CD4-positive, alpha-beta T cell treated with Interleukin-4 for 1 hour (primary cell): ENCODE results near the gene HOXD10.

Experiments used
- DNase-seq, 2 donors: peaks; one replicate each; pipeline ENCODE4 v3.0.0-alpha.2; 2020 to 2022

Gene HOXD10

GRCh38 chr2:176096243-176096985 is 20.2 kb upstream of the HOXD10 start:
- no peak for DNase-seq

- DNase-seq, result peak; percentile 52 to 61
Measured at GRCh38 chr2:176096986-176097819, 19.4 kb upstream of the HOXD10 start.

DNA sequence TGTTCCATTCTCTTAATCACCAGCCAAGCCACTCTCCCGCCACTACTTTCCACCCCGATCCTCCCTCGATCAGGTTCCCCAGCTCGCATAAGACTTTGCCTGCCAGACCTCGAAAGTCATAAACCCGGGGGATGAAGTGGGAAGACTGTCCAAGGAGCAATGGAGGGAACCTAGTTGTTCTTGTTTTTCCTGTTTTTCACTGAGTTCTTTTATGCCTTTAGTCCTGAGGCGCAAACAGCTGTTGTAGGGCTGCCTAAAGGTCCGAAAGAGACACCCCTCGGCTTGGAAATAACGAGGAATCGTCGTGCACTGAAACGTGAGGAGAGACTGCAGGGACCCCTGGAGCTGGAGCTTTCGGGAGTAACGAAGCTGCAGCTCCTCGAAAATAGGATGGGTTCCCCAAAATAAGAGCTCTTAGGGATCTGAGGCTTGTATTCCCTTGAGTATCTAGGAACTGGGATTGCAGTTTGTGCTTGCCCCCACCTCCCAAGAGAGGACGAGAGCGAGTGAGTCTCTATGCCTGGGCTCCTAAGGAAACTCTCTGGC is 18.7 kb upstream of the HOXD10 start:
- DNase-seq, result no peak

- peak in 1 of 2 donors; percentile 6 for DNase-seq
Measured at GRCh38 chr2:176098366-176099158, 18.0 kb upstream of the HOXD10 start.

GRCh38 chr2:176099159-176099727 is 17.3 kb upstream of the HOXD10 start:
- DNase-seq, result peak in 1 of 2 donors; percentile 2

- peak in 1 of 2 donors; percentile 1 for DNase-seq
Measured at GRCh38 chr2:176099728-176100546, 16.6 kb upstream of the HOXD10 start, which contains the start of gene HOXD12. TSS of gene HOXD12 (plus strand) at chr2:176099795. CDS start at chr2:176099802, 7 bp downstream.

DNA sequence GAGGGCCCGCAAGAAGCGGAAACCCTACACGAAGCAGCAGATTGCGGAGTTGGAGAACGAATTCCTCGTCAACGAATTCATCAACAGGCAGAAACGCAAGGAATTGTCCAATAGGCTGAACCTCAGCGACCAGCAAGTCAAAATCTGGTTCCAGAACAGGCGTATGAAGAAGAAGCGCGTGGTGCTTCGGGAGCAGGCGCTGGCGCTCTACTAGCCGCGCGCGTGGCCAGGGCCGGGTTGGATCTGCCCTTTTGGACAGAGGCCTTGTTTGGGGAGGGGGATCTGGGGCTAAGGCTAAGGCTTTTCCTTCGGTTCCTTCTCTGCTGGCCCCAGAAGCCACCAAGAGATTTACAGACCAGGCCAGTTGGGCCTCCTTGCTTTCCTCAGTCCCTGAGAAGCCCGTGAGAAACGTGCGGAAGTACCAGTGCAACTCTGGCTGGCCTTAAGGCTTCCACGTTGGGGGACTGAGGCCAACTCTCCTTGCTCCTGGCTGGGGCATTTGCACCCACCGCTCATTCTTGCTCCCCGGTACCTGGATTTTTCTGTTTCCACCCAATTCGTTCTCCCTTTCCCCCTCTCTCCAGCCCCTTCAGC is 15.9 kb upstream of the HOXD10 start:
- peak in 1 of 2 donors; percentile 0 for DNase-seq

DNA sequence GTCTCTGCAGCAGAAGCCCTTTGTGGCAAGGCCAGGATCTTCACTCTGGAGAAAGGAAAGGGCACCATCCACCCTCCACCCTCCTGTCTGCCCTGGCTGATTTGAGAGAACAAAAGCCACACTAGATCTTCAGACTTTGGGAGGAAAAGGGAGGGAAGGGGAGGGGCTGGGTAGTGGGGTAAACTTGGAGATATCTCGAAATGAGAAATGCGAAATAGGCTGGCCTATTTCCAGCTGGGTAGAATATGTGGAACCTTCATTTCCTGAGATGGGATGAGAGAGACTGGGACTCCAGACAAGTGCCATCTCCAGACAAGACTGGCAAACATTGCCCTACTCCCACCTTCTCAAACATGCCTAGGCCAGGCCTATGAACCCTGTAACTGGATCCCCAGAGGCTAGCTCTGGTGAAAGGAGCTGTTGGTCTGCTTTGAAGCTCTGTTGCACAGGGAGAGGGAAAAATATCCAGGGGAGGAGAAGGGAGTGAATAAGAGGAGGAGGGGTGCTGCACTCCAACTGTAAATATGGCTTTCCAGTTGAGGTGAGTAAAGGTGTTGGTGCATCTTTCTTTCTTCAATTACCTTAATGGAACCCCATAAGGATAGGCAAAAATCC is 15.3 kb upstream of the HOXD10 start:
- peak in 1 of 2 donors; percentile 1 for DNase-seq

DNA sequence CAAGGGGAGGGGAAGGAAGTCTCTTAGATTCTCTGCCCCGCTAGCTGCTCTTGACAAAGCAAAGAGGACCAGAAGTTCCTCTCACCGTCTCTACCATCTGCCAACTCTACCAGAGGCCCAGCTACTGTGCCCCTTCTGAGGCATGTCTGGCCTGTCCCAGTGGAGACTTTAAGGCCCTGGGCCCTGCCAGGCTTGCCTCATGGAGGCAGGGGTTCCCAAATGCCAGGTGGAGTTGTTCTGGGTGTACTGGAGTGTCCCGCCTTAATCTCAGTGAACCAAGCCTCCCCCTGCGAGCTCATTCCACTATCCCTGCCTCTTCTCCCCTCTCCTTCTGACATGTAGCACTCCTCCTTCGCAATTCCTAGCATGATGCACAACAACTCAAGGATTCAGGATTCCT is 14.7 kb upstream of the HOXD10 start:
- DNase-seq, result peak in 1 of 2 donors; percentile 2

GRCh38 chr2:176102309-176102866 is 14.2 kb upstream of the HOXD10 start:
- no peak for DNase-seq

- DNase-seq, result no peak
Measured at GRCh38 chr2:176103194-176103593, 13.4 kb upstream of the HOXD10 start.

DNA sequence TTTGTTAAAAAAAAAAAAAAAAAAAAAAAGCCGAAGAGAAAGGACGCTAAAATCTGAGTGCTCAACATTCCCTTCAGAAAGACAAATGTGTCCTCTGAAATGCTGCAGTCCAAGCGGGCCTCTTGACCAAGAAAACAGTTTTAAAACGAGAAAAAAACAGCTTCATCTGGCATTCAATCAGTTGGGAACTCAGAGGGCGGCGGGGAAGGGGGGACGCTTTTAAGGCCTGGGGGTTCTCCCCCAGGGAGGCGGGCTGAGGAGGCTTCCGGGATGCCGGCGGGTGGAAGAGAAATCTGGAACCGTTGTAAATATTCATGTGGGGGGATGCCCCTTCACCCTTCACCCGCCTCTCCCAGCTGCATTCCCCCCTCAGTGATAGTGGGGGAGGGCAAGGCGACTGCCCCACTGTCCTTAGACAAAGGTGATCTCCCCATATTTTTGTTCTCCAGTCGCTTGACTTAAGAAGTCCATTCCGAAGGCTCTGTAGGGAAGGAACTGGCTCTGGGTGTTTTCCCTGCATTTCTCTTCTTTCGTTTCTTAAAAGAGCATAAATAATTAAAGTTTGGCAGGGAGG is 12.7 kb upstream of the HOXD10 start:
- peak in 1 of 2 donors; percentile 2 for DNase-seq

GRCh38 chr2:176104316-176105077 is 12.1 kb upstream of the HOXD10 start:
- peak in 1 of 2 donors; percentile 5 for DNase-seq

DNA sequence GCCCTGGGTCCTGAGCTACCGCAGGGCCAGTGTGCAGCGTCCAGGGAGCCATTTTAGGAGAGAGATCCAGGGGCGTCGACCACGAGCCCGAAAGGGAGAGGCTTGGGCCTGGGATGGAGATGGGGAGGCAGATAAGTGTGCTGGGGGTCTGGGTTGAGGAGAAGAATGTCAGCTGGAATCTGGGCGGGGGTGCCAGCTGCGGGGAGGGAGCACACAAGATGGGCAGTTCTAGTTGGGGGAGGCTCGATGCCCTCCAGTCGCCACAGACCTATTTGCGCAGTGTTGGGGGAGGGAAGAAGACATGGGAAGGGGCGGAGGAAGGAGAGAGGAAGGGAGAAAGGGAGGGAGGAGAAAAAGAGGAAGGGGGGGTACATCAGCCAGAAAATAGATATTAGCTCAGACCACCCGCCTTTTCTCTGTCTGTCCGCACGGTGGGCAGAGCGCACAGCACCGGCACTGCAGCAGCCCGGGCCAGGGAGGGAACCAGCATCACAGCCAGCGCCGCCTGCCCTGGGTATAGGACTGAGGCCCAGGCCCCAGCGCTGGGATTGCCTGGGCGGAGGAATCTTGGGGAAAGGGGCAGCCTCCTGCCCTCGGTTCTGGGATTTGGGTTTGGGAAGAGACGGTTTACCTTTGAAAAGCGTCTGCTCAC is 11.4 kb upstream of the HOXD10 start:
- peak in 1 of 2 donors; percentile 5 for DNase-seq

DNA sequence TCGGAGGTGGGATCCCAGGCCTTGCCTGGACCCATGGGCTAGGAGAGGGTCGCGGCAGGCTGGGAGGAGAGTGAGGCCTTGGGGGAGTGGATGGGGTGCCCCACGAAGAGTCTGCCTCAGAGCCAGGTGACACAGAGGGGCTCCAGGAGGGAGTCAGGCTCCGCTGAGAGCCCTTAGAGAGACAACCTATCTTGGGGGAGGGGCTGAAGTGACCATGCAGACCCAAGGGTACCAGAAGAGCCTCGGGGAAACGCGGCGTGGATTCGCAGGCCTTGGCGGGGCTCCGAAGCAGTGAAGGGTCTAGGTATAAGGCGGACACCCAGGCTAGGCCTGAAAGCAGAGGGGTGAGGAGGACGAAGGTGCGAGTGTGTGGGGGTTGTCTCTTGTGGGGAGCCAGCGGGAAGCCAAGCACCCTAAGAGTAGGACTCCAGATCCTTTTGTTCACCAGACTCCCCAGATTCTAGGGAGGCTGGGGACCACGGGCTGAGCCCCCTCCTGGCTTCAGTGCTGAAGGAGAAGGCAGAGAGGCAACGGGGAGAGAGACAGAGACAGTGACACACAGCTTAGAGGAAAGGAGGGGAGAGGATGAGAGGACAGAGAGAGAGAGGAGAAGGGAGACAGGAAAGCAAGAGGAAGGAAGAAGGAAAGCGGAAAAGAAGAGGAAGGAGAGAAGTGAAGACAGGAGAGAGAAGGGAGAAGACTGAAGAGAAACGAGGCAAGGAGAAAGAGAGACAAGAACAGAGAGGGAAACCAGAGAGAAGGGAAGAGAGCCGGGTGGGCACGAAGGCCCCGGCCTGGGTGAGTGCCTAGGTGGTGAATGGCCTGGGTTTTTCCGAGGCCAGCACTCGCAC is 10.6 kb upstream of the HOXD10 start:
- no peak for DNase-seq

- no peak for DNase-seq
Measured at GRCh38 chr2:176106581-176107539, 9.7 kb upstream of the HOXD10 start, which contains the start of gene HOXD11. TSS of gene HOXD11 (plus strand) at chr2:176107280. CDS start at chr2:176107356, 76 bp downstream.
